ENCODE data around the gene PTH1R. TPM values are rescaled to one million over a fixed set of nuclear protein-coding genes. Genes with fewer than 3 reads are reported as not detected.

Gene PTH1R
- total RNA-seq, 1 experiment from 2014 or later = 1.0 TPM

DNA sequence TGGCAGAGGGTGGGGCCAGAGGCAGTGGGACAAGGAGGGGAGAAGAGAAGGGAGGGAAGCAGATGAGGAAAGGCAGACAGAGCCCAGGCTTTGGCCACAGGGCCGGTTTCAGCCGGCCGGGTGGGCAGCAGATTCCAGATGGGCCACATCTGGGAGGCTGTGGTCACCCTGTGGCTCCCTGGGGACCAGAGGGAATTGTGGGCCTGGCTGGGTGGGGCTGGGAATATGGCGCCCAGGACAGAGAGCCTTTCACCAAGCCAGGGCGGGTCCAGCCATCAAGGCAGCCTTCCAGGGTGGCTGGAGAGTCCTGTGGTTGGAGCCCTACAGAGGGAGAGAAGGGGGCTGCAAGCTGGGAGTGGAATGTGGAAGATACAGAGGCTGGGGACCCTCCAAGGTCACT, 18.9 kb downstream of the PTH1R start:
- no peak overlapping the region for H3K4me3 Mint-ChIP-seq
- WGBS (ENCODE audit: extremely low coverage, insufficient read length, low lambda C conversion rate) = no CpG with 5 or more reads among the region's 5 CpGs
- peaks cover 51% of the 10 kb centered on the region for H3K27me3 Mint-ChIP-seq (ENCODE audit: low read depth)

More for the DNA sequence above, 18.9 kb downstream of the PTH1R start:
- Histone ChIP-seq H4K91ac (ENCODE audit: insufficient read length, low read depth, low read length) (no peak overlapping the region), H2BK5ac (ENCODE audit: insufficient read length, low read length) (no peak overlapping the region), H3K56ac (ENCODE audit: insufficient read length, low read depth, low read length) (no peak overlapping the region), H3K9ac (ENCODE audit: extremely low read depth, insufficient read length, low read length) (no peak overlapping the region), H3K9me3 (ENCODE audit: control insufficient read depth, low read depth, low read length) (no peaks in the 10 kb centered on the region), H4K20me1 (ENCODE audit: control insufficient read depth, insufficient read depth, insufficient read length) (no peaks in the 10 kb centered on the region), H4K8ac (replicated peaks; ENCODE audit: insufficient read length, low read depth, low read length) (no peak overlapping the region), H2BK120ac (ENCODE audit: low read depth, low read length, poor library complexity, severe bottlenecking) (no peak overlapping the region), H4K5ac (ENCODE audit: insufficient read length, low read depth, low read length) (no peak overlapping the region), H3K27me3 (ENCODE audit: insufficient read depth, low read length) (peaks cover 8% of the 10 kb centered on the region; the same call in 1 of the 2 replicates), H3K27ac (ENCODE audit: insufficient read length, low read depth, low read length) (no peak overlapping the region), H3K14ac (ENCODE audit: insufficient read depth, low read length) (no peak overlapping the region), H2AK5ac (ENCODE audit: insufficient read length, low read length) (no peak overlapping the region), H3K4me2 (ENCODE audit: insufficient read depth, insufficient read length, low read length) (no peak overlapping the region), H3K79me2 (ENCODE audit: insufficient read depth, low read length) (no peaks in the 10 kb centered on the region), H3T11ph (ENCODE audit: low read length) (no peak overlapping the region), H2BK12ac (ENCODE audit: insufficient read length, low read depth, low read length) (no peak overlapping the region), H2BK20ac (ENCODE audit: low read depth, low read length, poor library complexity, severe bottlenecking) (no peak overlapping the region), H3K4ac (ENCODE audit: low read depth, low read length) (no peak overlapping the region), H3K18ac (ENCODE audit: insufficient read length, low read depth, low read length) (no peak overlapping the region), H2AFZ (ENCODE audit: low read length) (no peak overlapping the region), H3K23me2 (ENCODE audit: insufficient read length, low read depth, low read length, poor library complexity, severe bottlenecking) (peaks cover 8% of the 10 kb centered on the region), H3K23ac (ENCODE audit: insufficient read length, low read depth, low read length) (no peak overlapping the region), H3K79me1 (ENCODE audit: insufficient read depth, low read depth, low read length, poor library complexity, severe bottlenecking) (no peaks in the 10 kb centered on the region), H2BK15ac (ENCODE audit: low read depth, low read length) (no peak overlapping the region), H3K4me1 (ENCODE audit: insufficient read depth, low read length) (no peaks in the 10 kb centered on the region; the same call in 1 of the 2 replicates)
- Mint-ChIP-seq H3K4me1 (peaks cover 7 to 13% of the 10 kb centered on the region in 2 experiments), H3K36me3 (ENCODE audit: insufficient read depth in 1 of 3, low read depth in 3 of 3) (no peaks in the 10 kb centered on the region), H3K27ac (no peak overlapping the region), H3K9me3 (no peaks in the 10 kb centered on the region; a peak in 1 of 5 replicates)
- TF ChIP-seq, protein P1, sequence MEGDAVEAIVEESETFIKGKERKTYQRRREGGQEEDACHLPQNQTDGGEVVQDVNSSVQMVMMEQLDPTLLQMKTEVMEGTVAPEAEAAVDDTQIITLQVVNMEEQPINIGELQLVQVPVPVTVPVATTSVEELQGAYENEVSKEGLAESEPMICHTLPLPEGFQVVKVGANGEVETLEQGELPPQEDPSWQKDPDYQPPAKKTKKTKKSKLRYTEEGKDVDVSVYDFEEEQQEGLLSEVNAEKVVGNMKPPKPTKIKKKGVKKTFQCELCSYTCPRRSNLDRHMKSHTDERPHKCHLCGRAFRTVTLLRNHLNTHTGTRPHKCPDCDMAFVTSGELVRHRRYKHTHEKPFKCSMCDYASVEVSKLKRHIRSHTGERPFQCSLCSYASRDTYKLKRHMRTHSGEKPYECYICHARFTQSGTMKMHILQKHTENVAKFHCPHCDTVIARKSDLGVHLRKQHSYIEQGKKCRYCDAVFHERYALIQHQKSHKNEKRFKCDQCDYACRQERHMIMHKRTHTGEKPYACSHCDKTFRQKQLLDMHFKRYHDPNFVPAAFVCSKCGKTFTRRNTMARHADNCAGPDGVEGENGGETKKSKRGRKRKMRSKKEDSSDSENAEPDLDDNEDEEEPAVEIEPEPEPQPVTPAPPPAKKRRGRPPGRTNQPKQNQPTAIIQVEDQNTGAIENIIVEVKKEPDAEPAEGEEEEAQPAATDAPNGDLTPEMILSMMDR (conservative IDR thresholded peaks at IDR 0.05) = no peak
- no peak for DNase-seq

Data from H9 (cell line).